Neural progenitor cell (in vitro differentiated cells): ENCODE results near the gene CEP295NL.

Experiments
- CTCF ChIP-seq: fragments of 200-600 bp; sonication (generic); IDR thresholded peaks from 2 replicates; pipeline ENCODE4 v1.5.1; 2017; ENCODE audit warnings: antibody characterized with exemption, mild to moderate bottlenecking
- EZH2 ChIP-seq: fragments of 200-600 bp; sonication (generic); IDR thresholded peaks from 2 replicates; pipeline ENCODE4 v1.6.1; 2017; ENCODE audit warnings: antibody characterized with exemption, mild to moderate bottlenecking, moderate library complexity
- EZH2phosphoT487 ChIP-seq: fragments of 200-600 bp; sonication (generic); IDR thresholded peaks from 2 replicates; pipeline ENCODE4 v1.6.1; 2017; ENCODE audit warnings: antibody characterized with exemption

GRCh38 chr17:78873519-78874340, 29.3 kb downstream of the CEP295NL start:
- TF ChIP-seq EZH2 (no peak), CTCF (no peak), EZH2phosphoT487 (no peak)
